ENCODE measurements around the gene SLC4A1. TPM values are rescaled to one million over a fixed set of nuclear protein-coding genes. Genes with fewer than 3 reads are reported as not detected.

SLC4A1 gene
- polyA plus RNA-seq, 1 experiment: not detected

- Histone ChIP-seq H3K4me3 (ENCODE audit: low read depth, low read length) (no peak overlapping the region), H3K36me3 (ENCODE audit: control insufficient read depth, insufficient read depth, low read length) (no peaks in the 10 kb centered on the region), H3K27me3 (ENCODE audit: control insufficient read depth, insufficient read depth, low read length) (peaks cover 1% of the 10 kb centered on the region; the same call in 1 of the 2 replicates)
- ChIA-PET CTCF (no interaction called here), POLR2A (interaction anchor here (1.0 kb wide), 1 partner anchor 37 kb away, joined by 4 read pairs; no protein-coding TSS in a partner anchor)
- TF ChIP-seq, protein P1, sequence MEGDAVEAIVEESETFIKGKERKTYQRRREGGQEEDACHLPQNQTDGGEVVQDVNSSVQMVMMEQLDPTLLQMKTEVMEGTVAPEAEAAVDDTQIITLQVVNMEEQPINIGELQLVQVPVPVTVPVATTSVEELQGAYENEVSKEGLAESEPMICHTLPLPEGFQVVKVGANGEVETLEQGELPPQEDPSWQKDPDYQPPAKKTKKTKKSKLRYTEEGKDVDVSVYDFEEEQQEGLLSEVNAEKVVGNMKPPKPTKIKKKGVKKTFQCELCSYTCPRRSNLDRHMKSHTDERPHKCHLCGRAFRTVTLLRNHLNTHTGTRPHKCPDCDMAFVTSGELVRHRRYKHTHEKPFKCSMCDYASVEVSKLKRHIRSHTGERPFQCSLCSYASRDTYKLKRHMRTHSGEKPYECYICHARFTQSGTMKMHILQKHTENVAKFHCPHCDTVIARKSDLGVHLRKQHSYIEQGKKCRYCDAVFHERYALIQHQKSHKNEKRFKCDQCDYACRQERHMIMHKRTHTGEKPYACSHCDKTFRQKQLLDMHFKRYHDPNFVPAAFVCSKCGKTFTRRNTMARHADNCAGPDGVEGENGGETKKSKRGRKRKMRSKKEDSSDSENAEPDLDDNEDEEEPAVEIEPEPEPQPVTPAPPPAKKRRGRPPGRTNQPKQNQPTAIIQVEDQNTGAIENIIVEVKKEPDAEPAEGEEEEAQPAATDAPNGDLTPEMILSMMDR (IDR thresholded peaks at IDR 0.05; ENCODE audit: insufficient read depth, low read depth, low read length): no peak
- no peak for DNase-seq (ENCODE audit: low read depth)
These were observed 11.4 kb upstream of the SLC4A1 start for GRCh38 chr17:44279346-44279665.

DNA sequence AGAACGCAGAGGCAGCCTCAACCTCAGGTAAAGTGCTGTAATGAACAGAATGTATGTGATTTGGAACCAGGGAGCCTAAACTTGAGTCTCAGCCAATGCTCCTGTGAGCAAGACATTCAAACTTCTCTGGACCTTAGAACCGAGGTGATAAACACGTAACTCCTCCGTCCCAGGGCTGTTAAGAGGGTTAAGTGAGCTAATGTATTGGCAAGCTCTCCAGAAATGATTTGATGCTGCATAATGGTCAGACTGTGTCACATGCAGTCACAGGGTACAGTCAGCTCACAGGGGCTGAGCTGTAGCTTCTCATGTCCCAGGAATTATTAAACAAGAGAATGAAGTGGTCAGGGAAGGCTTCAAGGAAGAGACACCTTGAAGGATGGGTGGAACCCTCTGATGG is 10.0 kb upstream of the SLC4A1 start:
- CTCF ChIA-PET: interaction anchor here (1.2 kb wide), 1 partner anchor 9 kb away, joined by 3 read pairs; no protein-coding TSS in a partner anchor
- H3K36me3 ChIP-seq (ENCODE audit: control insufficient read depth, insufficient read depth, low read length): no peaks in the 10 kb centered on the region; the same call in 1 of the 2 replicates
- peaks cover 1% of the 10 kb centered on the region; the same call in 1 of the 2 replicates for H3K27me3 ChIP-seq (ENCODE audit: control insufficient read depth, insufficient read depth, low read length)
- no peak for DNase-seq (ENCODE audit: low read depth)
- no peak overlapping the region for H3K4me3 ChIP-seq (ENCODE audit: low read depth, low read length)
- TF ChIP-seq, protein P1 (IDR thresholded peaks at IDR 0.05; ENCODE audit: insufficient read depth, low read depth, low read length): no peak
- POLR2A ChIA-PET: no interaction called here

DNA sequence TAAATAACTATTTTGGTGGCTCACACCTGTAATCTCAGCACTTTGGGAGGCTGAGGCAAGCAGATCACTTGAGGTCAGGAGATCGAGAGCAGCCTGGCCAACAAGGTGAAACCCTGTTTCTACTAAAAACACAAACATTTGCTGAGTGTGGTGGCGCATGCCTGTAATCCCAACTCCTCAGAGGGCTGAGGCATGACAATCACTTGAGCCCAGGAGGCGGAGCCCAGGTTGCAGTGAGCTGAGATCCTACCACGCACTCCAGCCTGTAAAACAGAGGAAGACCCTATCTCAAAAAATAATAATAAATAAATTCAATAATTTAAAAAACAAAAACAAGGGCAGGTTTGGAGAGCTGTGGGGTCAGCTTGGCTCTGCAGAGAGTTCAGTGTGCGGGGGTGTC is 5.7 kb upstream of the SLC4A1 start:
- POLR2A ChIA-PET: no interaction called here
- CTCF ChIA-PET: no interaction called here

GRCh38 chr17:44272954-44273353 is 5.0 kb upstream of the SLC4A1 start:
- ChIA-PET CTCF (no interaction called here), POLR2A (no interaction called here)
- no peak overlapping the region for H3K4me3 ChIP-seq (ENCODE audit: low read depth, low read length)
- no peak for DNase-seq (ENCODE audit: low read depth)
- H3K27me3 ChIP-seq (ENCODE audit: control insufficient read depth, insufficient read depth, low read length): peaks cover 3% of the 10 kb centered on the region; the same call in 1 of the 2 replicates
- TF ChIP-seq, protein P1 (IDR thresholded peaks at IDR 0.05; ENCODE audit: insufficient read depth, low read depth, low read length): no peak
- no peaks in the 10 kb centered on the region; the same call in 1 of the 2 replicates for H3K36me3 ChIP-seq (ENCODE audit: control insufficient read depth, insufficient read depth, low read length)

More for the DNA sequence above, 5.7 kb upstream of the SLC4A1 start:
- H3K4me3 ChIP-seq (ENCODE audit: low read depth, low read length): no peak overlapping the region
- no peaks in the 10 kb centered on the region; the same call in 1 of the 2 replicates for H3K36me3 ChIP-seq (ENCODE audit: control insufficient read depth, insufficient read depth, low read length)
- peaks cover 5% of the 10 kb centered on the region; the same call in 1 of the 2 replicates for H3K27me3 ChIP-seq (ENCODE audit: control insufficient read depth, insufficient read depth, low read length)
- DNase-seq (ENCODE audit: low read depth): no peak
- TF ChIP-seq, protein P1 (IDR thresholded peaks at IDR 0.05; ENCODE audit: insufficient read depth, low read depth, low read length): no peak

DNA sequence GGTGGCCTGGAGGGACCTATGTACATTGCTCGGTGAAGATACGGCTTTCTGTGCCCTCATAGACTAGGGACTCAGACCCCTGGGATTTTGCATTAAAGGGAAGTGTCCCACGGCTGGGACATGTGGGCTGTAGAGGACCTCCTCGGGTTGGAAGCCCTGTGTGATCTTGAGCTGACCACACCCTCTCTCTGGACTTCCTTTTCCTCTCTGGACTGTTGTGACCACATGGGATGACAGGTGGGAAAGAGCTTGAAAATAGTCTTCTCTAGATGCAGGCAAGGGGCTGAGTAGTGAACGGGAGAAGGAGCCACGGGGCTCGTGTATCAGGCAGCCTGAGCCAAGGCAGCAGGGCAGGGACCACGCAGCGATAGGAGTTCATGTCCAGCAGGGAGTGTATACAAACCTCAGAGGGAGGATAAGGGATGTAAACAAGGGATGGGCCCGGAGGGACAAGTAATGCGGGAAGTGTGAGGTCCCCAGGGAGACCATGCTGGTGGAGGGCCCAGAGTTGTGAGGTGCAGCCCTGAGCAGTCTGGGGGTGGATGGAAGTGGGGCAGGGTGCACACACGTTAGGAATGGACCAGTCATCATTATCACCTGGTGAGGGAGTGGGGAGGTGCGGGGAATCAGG is 4.5 kb upstream of the SLC4A1 start:
- TF ChIP-seq, protein P1 (IDR thresholded peaks at IDR 0.05; ENCODE audit: insufficient read depth, low read depth, low read length): no peak
- POLR2A ChIA-PET: no interaction called here
- no peak for DNase-seq (ENCODE audit: low read depth)
- H3K36me3 ChIP-seq (ENCODE audit: control insufficient read depth, insufficient read depth, low read length): no peaks in the 10 kb centered on the region; the same call in 1 of the 2 replicates
- CTCF ChIA-PET: interaction anchor here (0.9 to 1.0 kb wide), 2 partner anchors 8 to 58 kb away, joined by 3 read pairs; no protein-coding TSS in a partner anchor
- no peak overlapping the region for H3K4me3 ChIP-seq (ENCODE audit: low read depth, low read length)
- H3K27me3 ChIP-seq (ENCODE audit: control insufficient read depth, insufficient read depth, low read length): peaks cover 3% of the 10 kb centered on the region; the same call in 1 of the 2 replicates

Data from BJ (cell line).